Upper lobe of left lung (tissue), 4 donors: ENCODE measurements around the gene CDKN2D.

Experiments
- CTCF ChIP-seq, 6 experiments: fragments of 450-650 bp in 4 of 6; fragments of 200-600 bp in 2 of 6; sonication (generic) in 2 of 6; IDR thresholded peaks; one replicate each; pipeline ENCODE4 v1.5.1; 2016 to 2019; ENCODE audit warnings: antibody characterized with exemption in 6 of 6
- POLR2AphosphoS5 ChIP-seq, 2 donors: sonication (generic); formaldehyde crosslinking; IDR thresholded peaks; one replicate each; pipeline ENCODE4 v1.5.1; 2017; ENCODE audit warnings: antibody characterized with exemption in 2 of 2

- peak; percentile 54 to 61 for TF ChIP-seq POLR2AphosphoS5 (IDR thresholded peaks at IDR 0.05)
- TF ChIP-seq CTCF (IDR thresholded peaks at IDR 0.05): no peak
Observed at GRCh38 chr19:10604460-10604980, 35.7 kb upstream of the CDKN2D start.
